ENCODE results near the gene LSAMP. TPM values are rescaled to one million over a fixed set of nuclear protein-coding genes. Genes with fewer than 3 reads are reported as not detected.

Gene LSAMP
- total RNA-seq, 1 experiment from 2014 or later, result 3.1 TPM

DNA sequence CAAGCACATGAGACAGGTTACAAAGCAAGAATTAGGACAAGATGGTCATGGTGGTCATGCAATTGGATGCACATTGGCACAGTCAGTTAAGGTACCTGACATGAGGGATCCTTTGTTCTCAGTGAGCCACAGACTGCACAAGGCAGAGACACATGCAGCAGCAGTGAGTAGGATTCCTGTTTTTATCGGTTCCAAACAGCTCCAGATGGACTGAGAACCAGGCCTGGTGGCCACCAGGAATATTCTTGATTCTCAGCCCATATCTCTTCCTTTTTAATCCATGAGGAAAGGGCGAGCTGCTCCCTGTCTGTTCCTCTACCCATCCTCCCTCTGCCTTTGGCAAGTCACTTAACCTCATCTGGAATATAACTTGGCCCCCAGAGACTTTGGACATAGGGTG lies 411.2 kb downstream of the LSAMP start:
- no peak overlapping the region for H3K4me3 ChIP-seq (ENCODE audit: low read depth in 2 of 2, low read length in 2 of 2)
- in situ Hi-C loops (cut with HindIII; ENCODE audit: low pct_unique_long_range_greater_than_20kb, low sequenced_read_pairs), result no loop called here
- no peak for TF ChIP-seq SIN3A (IDR thresholded peaks at IDR 0.05; ENCODE audit: borderline replicate concordance, insufficient read depth, low read depth, low read length)
- TF ChIP-seq, protein P1, sequence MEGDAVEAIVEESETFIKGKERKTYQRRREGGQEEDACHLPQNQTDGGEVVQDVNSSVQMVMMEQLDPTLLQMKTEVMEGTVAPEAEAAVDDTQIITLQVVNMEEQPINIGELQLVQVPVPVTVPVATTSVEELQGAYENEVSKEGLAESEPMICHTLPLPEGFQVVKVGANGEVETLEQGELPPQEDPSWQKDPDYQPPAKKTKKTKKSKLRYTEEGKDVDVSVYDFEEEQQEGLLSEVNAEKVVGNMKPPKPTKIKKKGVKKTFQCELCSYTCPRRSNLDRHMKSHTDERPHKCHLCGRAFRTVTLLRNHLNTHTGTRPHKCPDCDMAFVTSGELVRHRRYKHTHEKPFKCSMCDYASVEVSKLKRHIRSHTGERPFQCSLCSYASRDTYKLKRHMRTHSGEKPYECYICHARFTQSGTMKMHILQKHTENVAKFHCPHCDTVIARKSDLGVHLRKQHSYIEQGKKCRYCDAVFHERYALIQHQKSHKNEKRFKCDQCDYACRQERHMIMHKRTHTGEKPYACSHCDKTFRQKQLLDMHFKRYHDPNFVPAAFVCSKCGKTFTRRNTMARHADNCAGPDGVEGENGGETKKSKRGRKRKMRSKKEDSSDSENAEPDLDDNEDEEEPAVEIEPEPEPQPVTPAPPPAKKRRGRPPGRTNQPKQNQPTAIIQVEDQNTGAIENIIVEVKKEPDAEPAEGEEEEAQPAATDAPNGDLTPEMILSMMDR (IDR thresholded peaks at IDR 0.05), result no peak
- TF ChIP-seq TCF7L2 (IDR thresholded peaks at IDR 0.05; ENCODE audit: low read depth, low read length), result no peak
- TF ChIP-seq, protein P2, sequence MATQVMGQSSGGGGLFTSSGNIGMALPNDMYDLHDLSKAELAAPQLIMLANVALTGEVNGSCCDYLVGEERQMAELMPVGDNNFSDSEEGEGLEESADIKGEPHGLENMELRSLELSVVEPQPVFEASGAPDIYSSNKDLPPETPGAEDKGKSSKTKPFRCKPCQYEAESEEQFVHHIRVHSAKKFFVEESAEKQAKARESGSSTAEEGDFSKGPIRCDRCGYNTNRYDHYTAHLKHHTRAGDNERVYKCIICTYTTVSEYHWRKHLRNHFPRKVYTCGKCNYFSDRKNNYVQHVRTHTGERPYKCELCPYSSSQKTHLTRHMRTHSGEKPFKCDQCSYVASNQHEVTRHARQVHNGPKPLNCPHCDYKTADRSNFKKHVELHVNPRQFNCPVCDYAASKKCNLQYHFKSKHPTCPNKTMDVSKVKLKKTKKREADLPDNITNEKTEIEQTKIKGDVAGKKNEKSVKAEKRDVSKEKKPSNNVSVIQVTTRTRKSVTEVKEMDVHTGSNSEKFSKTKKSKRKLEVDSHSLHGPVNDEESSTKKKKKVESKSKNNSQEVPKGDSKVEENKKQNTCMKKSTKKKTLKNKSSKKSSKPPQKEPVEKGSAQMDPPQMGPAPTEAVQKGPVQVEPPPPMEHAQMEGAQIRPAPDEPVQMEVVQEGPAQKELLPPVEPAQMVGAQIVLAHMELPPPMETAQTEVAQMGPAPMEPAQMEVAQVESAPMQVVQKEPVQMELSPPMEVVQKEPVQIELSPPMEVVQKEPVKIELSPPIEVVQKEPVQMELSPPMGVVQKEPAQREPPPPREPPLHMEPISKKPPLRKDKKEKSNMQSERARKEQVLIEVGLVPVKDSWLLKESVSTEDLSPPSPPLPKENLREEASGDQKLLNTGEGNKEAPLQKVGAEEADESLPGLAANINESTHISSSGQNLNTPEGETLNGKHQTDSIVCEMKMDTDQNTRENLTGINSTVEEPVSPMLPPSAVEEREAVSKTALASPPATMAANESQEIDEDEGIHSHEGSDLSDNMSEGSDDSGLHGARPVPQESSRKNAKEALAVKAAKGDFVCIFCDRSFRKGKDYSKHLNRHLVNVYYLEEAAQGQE (IDR thresholded peaks at IDR 0.05; ENCODE audit: insufficient read depth in 1 of 2, low read depth in 2 of 2, low read length in 1 of 2), result no peak
- TF ChIP-seq POLR2AphosphoS5 (IDR thresholded peaks at IDR 0.05; ENCODE audit: low read depth, low read length), result no peak
- no peaks in the 10 kb centered on the region for H3K4me1 ChIP-seq (ENCODE audit: control insufficient read depth, insufficient read depth, low read length)
- BruUV-seq (replicated peaks), result no TSS peak
- no peak overlapping the region for H3K27ac ChIP-seq (ENCODE audit: low read length)
- ChIA-PET POLR2A (no interaction called here), CTCF (no interaction called here)
- intact Hi-C loops (cut with micrococcal nuclease; ENCODE audit: unreplicated experiment), result no loop called here
- no peak for ATAC-seq
- H3K36me3 ChIP-seq (ENCODE audit: control insufficient read depth, insufficient read depth, low read length), result no peaks in the 10 kb centered on the region
- DNase-seq (ENCODE audit: low read depth, low spot score), result no peak
- no peaks in the 10 kb centered on the region for H3K27me3 ChIP-seq (ENCODE audit: control insufficient read depth, insufficient read depth, low read length)
- no peaks in the 10 kb centered on the region for H3K9me3 ChIP-seq (ENCODE audit: control insufficient read depth, insufficient read depth, low read depth, low read length)

DNA sequence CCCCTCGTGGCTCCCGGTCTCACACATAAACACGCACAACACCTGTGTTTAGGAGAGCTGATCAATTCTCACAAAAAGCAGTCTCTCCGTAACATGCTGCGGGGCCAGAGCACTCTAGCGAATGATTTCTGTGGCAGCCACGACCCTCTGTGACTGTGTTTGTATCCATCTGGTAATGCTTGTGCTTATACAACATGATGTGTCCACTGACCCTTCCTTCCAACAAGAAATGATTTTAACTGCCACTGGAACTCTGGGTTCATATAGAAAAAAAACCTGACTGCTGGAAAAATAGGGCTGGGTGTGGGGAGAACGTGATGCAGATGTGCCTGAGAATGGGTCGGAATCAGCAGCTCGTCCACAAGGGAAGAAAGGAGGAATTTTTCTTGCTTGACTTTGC lies 411.8 kb downstream of the LSAMP start:
- H3K27me3 ChIP-seq (ENCODE audit: control insufficient read depth, insufficient read depth, low read length), result no peaks in the 10 kb centered on the region
- in situ Hi-C loops (cut with HindIII; ENCODE audit: low pct_unique_long_range_greater_than_20kb, low sequenced_read_pairs), result no loop called here
- CTCF ChIA-PET, result no interaction called here
- H3K36me3 ChIP-seq (ENCODE audit: control insufficient read depth, insufficient read depth, low read length), result no peaks in the 10 kb centered on the region
- DNase-seq (ENCODE audit: low read depth, low spot score) (no peak), ATAC-seq (no peak)
- no peak overlapping the region for H3K4me3 ChIP-seq (ENCODE audit: low read depth in 2 of 2, low read length in 2 of 2)
- POLR2A ChIA-PET, result no interaction called here
- intact Hi-C loops (cut with micrococcal nuclease; ENCODE audit: unreplicated experiment), result no loop called here
- no peak overlapping the region for H3K27ac ChIP-seq (ENCODE audit: low read length)
- TF ChIP-seq, protein P2 (IDR thresholded peaks at IDR 0.05; ENCODE audit: insufficient read depth in 1 of 2, low read depth in 2 of 2, low read length in 1 of 2), result no peak
- TF ChIP-seq TCF7L2 (IDR thresholded peaks at IDR 0.05; ENCODE audit: low read depth, low read length) (no peak), POLR2AphosphoS5 (IDR thresholded peaks at IDR 0.05; ENCODE audit: low read depth, low read length) (no peak), SIN3A (IDR thresholded peaks at IDR 0.05; ENCODE audit: borderline replicate concordance, insufficient read depth, low read depth, low read length) (no peak)
- TF ChIP-seq, protein P1 (IDR thresholded peaks at IDR 0.05), result no peak
- BruUV-seq (replicated peaks), result no TSS peak
- H3K4me1 ChIP-seq (ENCODE audit: control insufficient read depth, insufficient read depth, low read length), result no peaks in the 10 kb centered on the region
- no peaks in the 10 kb centered on the region for H3K9me3 ChIP-seq (ENCODE audit: control insufficient read depth, insufficient read depth, low read depth, low read length)
